Astrocyte (in vitro differentiated cells and primary cell): ENCODE results near the gene FOXD1.
"Not testable (repeated sequence)": the region's sequence is repeated elsewhere in the genome, so short reads cannot be mapped to it uniquely, and the experiment has no call there.

Source experiments
- CTCF ChIP-seq: IDR thresholded peaks from 2 replicates; pipeline ENCODE4 v1.5.1; 2011; ENCODE audit warnings: low read depth, mild to moderate bottlenecking, inconsistent platforms, low read length, moderate library complexity; ENCODE audit not compliant: insufficient read depth
- EZH2 ChIP-seq: IDR thresholded peaks from 2 replicates; pipeline ENCODE4 v1.6.1; 2012; ENCODE audit warnings: mild to moderate bottlenecking, low read length, inconsistent platforms; ENCODE audit not compliant: insufficient read depth

GRCh38 chr5:73468638-73469037 is 20.1 kb upstream of the FOXD1 start:
- TF ChIP-seq CTCF, EZH2: not testable (repeated sequence)
